NCI-H2227 treated with DMSO at 0.1 percent for 48 hours (cell line): ENCODE results near the gene CCDC116.
"Not testable (repeated sequence)": the region's sequence is repeated elsewhere in the genome, so short reads cannot be mapped to it uniquely, and the experiment has no call there.

ENCODE experiments used
- DNase-seq: peaks from one replicate; lab custom pipeline; 2025; lab: John Stamatoyannopoulos, UW

The CCDC116 gene

DNA sequence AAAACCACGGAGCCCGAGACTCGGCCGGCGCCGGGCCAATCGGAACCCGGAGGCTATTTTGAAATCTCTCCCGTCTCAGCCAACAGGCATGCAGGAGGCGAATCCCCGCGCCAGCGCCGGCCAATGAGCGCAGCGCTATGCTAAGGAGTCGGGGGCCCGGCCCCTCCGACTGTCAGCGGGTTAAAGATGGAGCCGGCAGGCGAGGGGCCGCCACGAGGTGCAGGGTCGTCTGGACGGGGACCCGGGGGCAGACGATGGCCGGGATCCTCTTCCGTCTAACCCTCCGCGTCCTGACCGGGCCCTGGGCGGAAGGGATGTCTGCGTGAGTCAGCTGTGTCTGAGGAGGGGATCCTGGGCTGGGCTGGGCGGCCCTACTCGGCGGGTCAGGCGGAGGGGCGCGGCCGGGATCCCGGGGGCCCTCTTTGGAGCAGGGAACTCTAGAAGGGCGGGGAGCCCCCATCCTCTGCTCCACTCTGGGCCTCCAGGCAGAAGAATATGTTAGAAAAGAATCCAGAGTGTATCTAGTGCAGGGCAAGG lies 19.5 kb downstream of the CCDC116 start:
- DNase-seq = peak; percentile 78

- no peak for DNase-seq
Measured at GRCh38 chr22:21652547-21653545, 20.3 kb downstream of the CCDC116 start.

DNA sequence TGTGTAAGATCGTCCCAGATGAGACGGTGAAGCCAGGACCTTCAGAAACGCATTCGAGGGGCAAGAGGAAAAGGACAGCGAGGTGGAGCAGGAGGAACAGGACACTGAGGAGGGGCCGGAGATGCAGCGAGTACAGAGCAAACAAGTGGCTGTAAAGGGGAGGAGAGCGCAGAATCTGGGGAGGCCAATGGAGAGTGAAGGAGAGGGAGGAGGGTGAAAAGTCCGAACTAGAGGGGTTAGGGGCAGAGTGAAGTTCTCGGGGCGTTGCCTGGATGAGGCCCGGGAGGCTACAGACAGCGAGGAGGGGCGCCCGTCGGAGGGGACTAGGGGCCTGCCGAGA lies 24.4 kb downstream of the CCDC116 start:
- DNase-seq = no peak

- DNase-seq = peak; percentile 89
Measured at GRCh38 chr22:21657360-21658032, 24.9 kb downstream of the CCDC116 start.

GRCh38 chr22:21659864-21660525 lies 27.4 kb downstream of the CCDC116 start:
- DNase-seq = no peak

DNA sequence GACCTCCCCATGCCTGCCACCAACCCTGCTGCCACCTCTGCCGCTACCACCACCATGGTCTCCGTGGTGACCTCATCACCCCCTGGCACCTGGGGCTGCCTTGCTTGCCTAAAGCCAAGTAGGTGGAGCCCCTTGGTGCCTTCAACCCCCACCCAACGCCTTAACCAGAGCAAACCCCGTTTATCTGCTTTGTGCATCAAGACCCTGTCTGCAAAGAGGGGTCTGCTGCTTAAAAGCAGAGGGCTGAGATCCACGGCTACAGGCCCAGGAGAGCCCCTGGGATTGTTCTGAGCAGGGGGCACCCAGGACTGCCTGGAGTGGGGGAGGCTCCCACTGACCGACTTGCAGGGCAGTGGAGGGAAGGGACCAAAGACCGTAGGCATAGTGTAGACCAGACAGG lies 28.3 kb downstream of the CCDC116 start:
- no peak for DNase-seq

DNA sequence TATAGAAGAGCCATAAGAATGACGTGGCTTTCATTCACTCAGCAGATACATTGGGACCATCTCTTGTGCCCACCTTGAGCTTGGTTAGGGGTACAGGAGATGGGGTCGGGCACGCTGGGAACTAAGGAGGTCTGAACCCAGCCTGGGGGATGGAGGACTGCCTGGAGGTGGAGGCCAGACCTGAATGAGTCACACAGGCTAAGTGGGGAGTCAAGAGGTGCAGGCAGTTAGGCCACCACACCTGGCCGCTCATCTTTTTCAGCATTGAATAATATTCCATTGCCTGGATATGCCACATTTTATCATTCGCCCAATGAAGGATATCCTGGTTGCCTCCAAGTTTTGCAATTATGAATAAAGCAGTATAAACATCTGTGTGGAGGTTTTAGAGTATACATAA lies 29.4 kb downstream of the CCDC116 start:
- no peak for DNase-seq

DNA sequence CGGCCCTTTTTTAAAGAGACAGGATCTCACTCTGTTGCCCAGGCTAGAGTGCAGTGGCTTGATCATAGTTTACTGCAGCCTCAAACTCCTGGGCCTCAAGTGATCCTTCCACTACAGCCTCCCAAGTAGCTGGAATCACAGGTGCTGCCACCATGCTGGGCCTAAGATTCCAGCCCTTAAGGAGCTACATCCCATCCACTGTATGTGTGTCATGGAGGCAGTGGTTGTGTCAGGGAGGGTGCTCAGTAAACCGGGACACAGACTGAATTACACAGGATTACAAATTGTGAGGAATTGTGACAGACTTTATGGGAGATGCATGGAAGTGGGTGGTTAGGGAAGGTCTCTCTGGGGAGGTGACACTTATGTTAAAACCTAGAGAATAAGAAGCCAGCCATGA lies 31.2 kb downstream of the CCDC116 start:
- no peak for DNase-seq

DNA sequence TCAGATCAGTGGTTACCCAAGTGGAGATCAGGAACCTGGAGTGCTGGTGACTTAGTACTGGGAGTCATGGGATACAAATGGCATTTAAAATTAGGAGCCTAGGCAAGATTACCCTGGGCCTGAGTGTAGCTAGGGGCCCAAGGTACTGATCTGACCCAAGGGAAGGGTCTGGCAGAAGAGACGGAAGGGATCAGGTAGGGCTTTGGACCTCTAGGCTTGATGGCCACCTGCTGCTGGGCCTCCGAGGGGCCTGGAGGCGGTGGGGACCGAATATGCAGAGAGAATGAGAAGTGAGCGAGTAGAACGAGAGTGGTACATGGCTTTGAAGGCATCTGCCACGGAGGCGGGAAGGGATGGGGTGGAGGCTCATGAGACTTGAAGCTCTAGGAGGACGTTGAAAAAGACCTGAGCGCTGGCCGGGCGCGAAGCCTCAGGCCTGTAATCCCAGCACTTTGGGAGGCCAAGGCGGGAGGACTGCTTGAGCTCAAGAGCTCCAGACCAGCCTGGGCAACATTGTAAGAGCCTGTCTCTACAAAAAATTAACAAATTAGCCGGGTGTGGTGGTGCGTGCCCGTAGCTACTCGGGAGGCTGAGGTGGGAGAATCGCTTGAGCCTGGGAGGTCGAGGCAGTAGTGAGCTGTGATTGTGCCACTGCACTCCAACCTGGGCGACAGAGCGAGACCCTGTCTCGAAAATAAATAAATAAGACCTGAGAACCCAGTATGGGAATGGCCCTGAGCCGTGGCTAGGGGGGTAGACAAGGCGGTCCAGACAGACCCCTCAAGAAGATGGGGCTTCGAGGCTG lies 32.7 kb downstream of the CCDC116 start:
- DNase-seq = no peak

DNA sequence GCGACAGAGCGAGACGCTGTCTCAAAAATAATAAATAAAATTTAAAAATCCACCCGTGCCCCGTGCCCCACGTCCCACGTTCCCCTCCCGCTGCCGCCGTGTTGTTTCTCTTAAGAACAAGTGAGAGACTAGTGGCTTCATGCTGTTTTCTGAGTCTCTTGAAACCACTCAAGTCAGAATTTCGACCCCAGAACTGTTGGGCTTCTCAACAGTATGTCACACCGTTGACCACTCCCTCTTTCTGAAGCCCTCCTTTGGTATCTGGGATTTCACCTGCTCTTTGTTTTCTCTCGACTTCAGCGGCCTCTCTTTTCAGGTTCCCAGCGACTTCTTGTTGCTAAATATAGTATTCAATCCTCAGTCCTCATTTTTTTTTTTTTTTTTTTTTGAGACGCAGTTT lies 34.2 kb downstream of the CCDC116 start:
- no peak for DNase-seq

DNA sequence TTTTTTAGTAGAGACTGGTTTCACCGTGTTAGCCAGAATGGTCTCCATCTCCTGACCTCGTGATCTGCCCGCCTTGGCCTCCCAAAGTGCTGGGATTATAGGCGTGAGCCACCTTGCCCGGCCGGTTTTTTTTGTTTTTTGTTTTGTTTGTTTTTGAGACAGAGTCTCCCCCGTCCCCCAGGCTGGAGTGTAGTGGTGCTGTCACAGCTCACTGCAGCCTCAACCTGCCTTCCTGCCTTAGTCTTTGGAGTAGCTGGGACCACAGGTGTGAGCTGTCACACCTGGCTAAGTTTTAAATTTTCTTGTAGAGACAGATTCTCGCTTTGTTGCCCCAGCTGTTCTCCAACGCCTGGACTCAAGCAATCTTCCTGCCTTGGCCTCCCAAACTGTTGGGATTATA lies 36.5 kb downstream of the CCDC116 start:
- DNase-seq = no peak

GRCh38 chr22:21672107-21672629 lies 39.6 kb downstream of the CCDC116 start:
- DNase-seq = no peak

GRCh38 chr22:21673534-21674321 lies 41.2 kb downstream of the CCDC116 start:
- no peak for DNase-seq

DNA sequence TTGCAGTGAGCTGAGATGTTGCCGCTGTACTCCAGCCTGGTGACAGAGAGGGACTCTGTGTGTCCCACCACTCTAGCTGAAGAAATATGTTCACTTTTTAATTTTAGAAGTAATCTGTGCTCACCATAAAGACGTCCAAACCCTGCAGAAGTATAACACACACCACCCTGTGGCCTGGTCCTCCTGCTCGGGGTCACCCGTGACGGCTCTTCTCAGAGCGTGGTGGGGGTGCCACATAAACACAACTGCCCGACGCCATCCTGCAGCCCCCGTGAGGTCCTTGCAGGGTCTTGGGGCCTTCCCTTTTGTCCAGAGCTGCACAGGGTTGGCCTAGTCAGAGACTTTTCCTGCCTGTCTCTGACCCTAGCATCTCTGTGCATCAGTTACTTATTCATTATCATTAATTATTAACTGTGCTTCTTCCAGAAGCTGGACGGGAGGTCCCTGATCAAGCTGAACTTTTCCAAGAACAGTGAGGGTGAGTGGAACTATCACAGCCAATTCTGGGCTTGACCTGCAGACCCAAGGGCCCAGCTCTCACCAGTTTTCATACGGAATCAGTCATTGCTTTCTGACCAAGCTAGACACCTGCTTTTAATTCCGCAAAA lies 42.2 kb downstream of the CCDC116 start:
- no peak for DNase-seq

DNA sequence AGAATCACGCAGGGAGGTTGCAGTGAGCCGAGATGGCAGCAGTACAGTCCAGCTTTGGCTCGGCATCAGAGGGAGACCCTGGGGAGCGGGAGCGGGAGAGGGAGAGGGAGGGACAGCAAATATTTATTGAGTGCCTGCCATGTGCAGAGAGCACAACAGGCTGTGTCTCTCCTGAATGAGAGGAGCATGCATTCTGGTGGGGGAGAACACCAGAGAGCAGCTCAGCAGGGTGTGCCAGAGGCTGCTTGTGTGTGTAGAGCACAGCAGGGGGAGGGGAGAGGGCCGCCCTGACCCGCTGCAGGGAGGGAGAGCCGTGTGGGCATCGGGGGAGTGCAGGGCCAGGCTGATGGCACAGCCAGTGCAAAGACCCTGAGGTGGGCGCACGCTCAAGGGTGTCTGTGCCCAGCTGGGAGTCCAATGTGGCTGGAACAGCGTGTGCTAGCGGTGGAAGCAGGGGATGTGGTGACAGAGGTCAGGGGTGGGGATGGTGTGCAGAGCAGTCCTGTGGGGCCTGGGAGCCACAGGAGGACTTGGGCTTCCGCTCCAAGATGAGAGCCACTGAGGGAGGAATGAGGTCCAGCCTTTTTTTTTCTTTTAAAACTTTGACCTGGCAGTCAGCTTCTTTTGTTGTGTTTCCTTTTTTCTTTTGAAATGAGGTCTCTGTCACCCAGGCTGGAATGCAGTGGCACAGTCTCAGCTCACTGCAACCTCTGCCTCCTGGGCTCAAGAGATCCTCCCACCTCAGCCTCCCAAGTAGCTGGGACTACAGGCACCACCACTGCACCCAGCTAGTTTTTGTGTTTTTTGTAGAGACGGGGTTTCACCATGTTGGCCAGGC lies 45.3 kb downstream of the CCDC116 start:
- no peak for DNase-seq

DNA sequence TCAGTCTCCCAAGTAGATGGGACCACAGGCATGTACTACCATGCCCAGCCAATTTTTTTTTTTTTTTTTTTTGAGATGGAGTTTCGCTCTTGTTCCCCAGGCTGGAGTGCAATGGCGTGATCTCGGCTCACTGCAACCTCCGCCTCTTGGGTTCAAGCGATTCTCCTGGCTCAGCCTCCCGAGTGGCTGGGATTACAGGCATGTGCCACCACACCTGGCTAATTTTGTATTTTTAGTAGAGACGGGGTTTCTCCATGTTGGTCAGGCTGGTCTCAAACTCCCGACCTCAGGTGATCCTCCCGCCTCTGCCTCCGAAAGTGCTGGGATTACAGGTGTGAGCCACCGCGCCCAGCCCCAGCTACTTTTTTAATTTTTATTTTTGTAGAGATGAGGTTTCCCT lies 46.3 kb downstream of the CCDC116 start:
- DNase-seq = not testable (repeated sequence)

- no peak for DNase-seq
Measured at GRCh38 chr22:21679383-21679782, 46.8 kb downstream of the CCDC116 start.

GRCh38 chr22:21680830-21681565 lies 48.4 kb downstream of the CCDC116 start:
- no peak for DNase-seq
